Caco-2 (cell line): ENCODE data around the gene TGM6. TPM values are rescaled to one million over a fixed set of nuclear protein-coding genes. Genes with fewer than 3 reads are reported as not detected.

Source experiments
- BruUV-seq: library from RNA; stranded (reverse); fragments of 400-500 nt; replicated peaks from 2 replicates; lab custom pipeline; 2021; lab: Mats Ljungman, UMichigan
- CTCF ChIA-PET: fragments of 300-600 bp; sonication (Branson Sonifier 250); formaldehyde crosslinking; loops from one replicate; lab custom pipeline; 2022; ENCODE audit warnings: antibody characterized with exemption; lab: Charles Lee
- POLR2A ChIA-PET: fragments of 300-600 bp; sonication (Branson Sonifier 250); formaldehyde crosslinking; loops from one replicate; lab custom pipeline; 2022; ENCODE audit warnings: antibody characterized with exemption; lab: Charles Lee
- DNase-seq, 2 experiments: peaks; one replicate each; pipeline versions ENCODE4 v3.0.0 to v3.0.0-alpha.2; 2020 to 2022
- H3K27me3 ChIP-seq: replicated peaks from 2 replicates; pipeline ENCODE4 v1.6.0; 2011; ENCODE audit warnings: low read length; ENCODE audit not compliant: control insufficient read depth, insufficient read depth
- H3K36me3 ChIP-seq: 2 replicates; pipeline ENCODE4 v1.5.1; 2011; ENCODE audit warnings: low read length; ENCODE audit not compliant: control insufficient read depth, insufficient read depth
- H3K4me1 ChIP-seq: fragments of 250-450 bp; sonication (Bioruptor Pico); 2 replicates; pipeline ENCODE4 v1.5.1; 2020; ENCODE audit warnings: mild to moderate bottlenecking
- H3K4me3 ChIP-seq: 2 replicates; pipeline ENCODE4 v1.5.1; 2011; ENCODE audit warnings: low read depth, mild to moderate bottlenecking, control low read depth, low read length
- H3K9me3 ChIP-seq: fragments of 250-450 bp; sonication (Bioruptor Pico); 2 replicates; pipeline ENCODE4 v1.5.1; 2020; ENCODE audit warnings: mild to moderate bottlenecking, moderate library complexity
- H3K27ac Mint-ChIP-seq: one replicate; pipeline ENCODE4 v1.8.0; 2022; ENCODE audit warnings: mixed read lengths; ENCODE audit not compliant: unreplicated experiment
- H3K27me3 Mint-ChIP-seq: one replicate; pipeline ENCODE4 v1.8.0; 2022; ENCODE audit warnings: mixed read lengths; ENCODE audit not compliant: insufficient read depth, unreplicated experiment
- H3K36me3 Mint-ChIP-seq: one replicate; pipeline ENCODE4 v1.8.0; 2022; ENCODE audit warnings: mild to moderate bottlenecking, mixed read lengths; ENCODE audit not compliant: insufficient read depth, unreplicated experiment
- H3K4me1 Mint-ChIP-seq: one replicate; pipeline ENCODE4 v1.8.0; 2022; ENCODE audit warnings: low read depth, mixed read lengths; ENCODE audit not compliant: unreplicated experiment
- H3K4me3 Mint-ChIP-seq: one replicate; pipeline ENCODE4 v1.8.0; 2022; ENCODE audit warnings: mild to moderate bottlenecking, moderate library complexity, mixed read lengths; ENCODE audit not compliant: unreplicated experiment
- H3K9me3 Mint-ChIP-seq: one replicate; pipeline ENCODE4 v1.8.0; 2022; ENCODE audit warnings: mixed read lengths; ENCODE audit not compliant: unreplicated experiment
- CTCF ChIP-seq, 2 experiments: fragments of 200-600 bp in 1 of 2; IDR thresholded peaks; 1 replicate in 1 of 2; 2 replicates in 1 of 2; pipeline versions ENCODE4 v1.5.1 to v1.8.0; 2011 to 2022; ENCODE audit warnings: antibody characterized with exemption in 1 of 2, control low read depth in 1 of 2, inconsistent platforms in 1 of 2, low read depth in 1 of 2, low read length in 1 of 2, mild to moderate bottlenecking in 1 of 2, moderate library complexity in 1 of 2; ENCODE audit not compliant: insufficient read depth in 1 of 2, severe bottlenecking in 1 of 2, unreplicated experiment in 1 of 2
- intact Hi-C: fragments of 100-400 bp; cut with micrococcal nuclease; formaldehyde crosslinking; loops from one replicate; pipeline ENCODE4 v1.10.0; 2022; ENCODE audit not compliant: unreplicated experiment
- total RNA-seq: library from RNA; stranded (reverse); gene quantifications from 2 replicates; pipeline ENCODE4 v1.2.3, GENCODE V29; 2022

The TGM6 gene
- total RNA-seq, 1 experiment from 2014 or later: not detected

DNA sequence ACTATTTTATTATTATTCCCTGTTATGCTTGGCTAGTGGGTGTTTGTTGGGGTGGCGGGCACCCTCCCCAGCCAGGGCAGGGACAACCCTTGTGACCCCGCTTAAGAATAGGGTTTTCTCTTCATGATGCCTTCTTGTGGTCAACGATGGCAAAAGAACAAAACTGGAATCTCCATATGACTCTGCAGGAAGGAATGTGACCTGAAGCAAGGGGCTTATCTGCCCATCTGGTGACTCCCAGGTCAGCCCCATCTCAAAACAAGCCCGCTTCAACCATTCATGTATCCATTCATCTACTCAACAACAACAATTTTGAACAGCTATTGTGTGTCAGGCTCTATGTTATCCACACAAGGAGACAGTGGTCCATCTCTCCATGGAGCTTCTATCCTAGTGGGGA lies 30.9 kb upstream of the TGM6 start:
- BruUV-seq: no TSS peak
- H3K9me3 Mint-ChIP-seq: no peaks in the 10 kb centered on the region
- peaks cover 6% of the 10 kb centered on the region for H3K27me3 Mint-ChIP-seq
- no peaks in the 10 kb centered on the region for H3K36me3 ChIP-seq
- intact Hi-C loops: loop anchor here (2.0 kb wide), 1 partner anchor 143 kb away; no protein-coding TSS in a partner anchor
- H3K4me1 ChIP-seq: 0 out of 2 replicates have a peak, but pooled peaks cover 4% of the 10 kb centered on the region
- H3K4me3 ChIP-seq: no peak overlapping the region
- DNase-seq: no peak
- POLR2A ChIA-PET: no interaction called here
- CTCF ChIA-PET: no interaction called here
- no peaks in the 10 kb centered on the region for H3K36me3 Mint-ChIP-seq
- H3K4me3 Mint-ChIP-seq: no peak overlapping the region
- no peak for TF ChIP-seq CTCF (IDR thresholded peaks at IDR 0.05; ENCODE audit: insufficient read depth in 1 of 2, low read depth in 1 of 2, low read length in 1 of 2, severe bottlenecking in 1 of 2, unreplicated experiment in 1 of 2)
- H3K9me3 ChIP-seq: no peaks in the 10 kb centered on the region
- H3K27me3 ChIP-seq: no peaks in the 10 kb centered on the region; the same call in 1 of the 2 replicates
- no peaks in the 10 kb centered on the region for H3K4me1 Mint-ChIP-seq
- H3K27ac Mint-ChIP-seq: no peak overlapping the region

DNA sequence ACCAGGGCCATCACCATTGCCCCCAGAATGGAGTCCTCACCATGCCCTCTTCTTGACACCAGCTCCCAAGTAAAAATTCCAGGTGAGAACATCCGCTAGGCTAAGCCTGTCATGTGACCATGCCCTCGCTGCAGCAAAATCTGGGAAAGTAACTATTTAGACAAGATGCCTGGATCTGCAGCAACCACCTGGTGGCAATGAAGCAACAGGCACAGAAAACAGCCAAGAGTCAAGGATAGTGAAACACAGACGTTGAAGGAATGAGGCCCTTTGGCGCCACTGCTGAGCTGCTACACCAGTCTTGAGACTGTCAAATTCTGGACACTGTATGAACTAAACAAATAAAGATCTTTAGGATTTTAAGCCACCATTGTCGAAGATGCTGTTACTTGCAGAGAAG lies 30.1 kb upstream of the TGM6 start:
- Histone ChIP-seq H3K4me1 (0 out of 2 replicates have a peak, but pooled peaks cover 4% of the 10 kb centered on the region), H3K9me3 (no peaks in the 10 kb centered on the region), H3K4me3 (no peak overlapping the region), H3K27me3 (no peaks in the 10 kb centered on the region; the same call in 1 of the 2 replicates), H3K36me3 (no peaks in the 10 kb centered on the region)
- no peak for DNase-seq
- Mint-ChIP-seq H3K4me3 (no peak overlapping the region), H3K4me1 (no peaks in the 10 kb centered on the region), H3K27ac (no peak overlapping the region), H3K9me3 (no peaks in the 10 kb centered on the region), H3K36me3 (no peaks in the 10 kb centered on the region), H3K27me3 (peaks cover 9% of the 10 kb centered on the region)
- POLR2A ChIA-PET: no interaction called here
- BruUV-seq: no TSS peak
- CTCF ChIA-PET: interaction anchor here (0.7 kb wide), 1 partner anchor 50 kb away, joined by 3 read pairs; no protein-coding TSS in a partner anchor
- intact Hi-C loops: loop anchor here (2.0 kb wide), 1 partner anchor 144 kb away; no protein-coding TSS in a partner anchor
- peak in 1 of 2 experiments; percentile 3 for TF ChIP-seq CTCF (IDR thresholded peaks at IDR 0.05; ENCODE audit: insufficient read depth in 1 of 2, low read depth in 1 of 2, low read length in 1 of 2, severe bottlenecking in 1 of 2, unreplicated experiment in 1 of 2)

DNA sequence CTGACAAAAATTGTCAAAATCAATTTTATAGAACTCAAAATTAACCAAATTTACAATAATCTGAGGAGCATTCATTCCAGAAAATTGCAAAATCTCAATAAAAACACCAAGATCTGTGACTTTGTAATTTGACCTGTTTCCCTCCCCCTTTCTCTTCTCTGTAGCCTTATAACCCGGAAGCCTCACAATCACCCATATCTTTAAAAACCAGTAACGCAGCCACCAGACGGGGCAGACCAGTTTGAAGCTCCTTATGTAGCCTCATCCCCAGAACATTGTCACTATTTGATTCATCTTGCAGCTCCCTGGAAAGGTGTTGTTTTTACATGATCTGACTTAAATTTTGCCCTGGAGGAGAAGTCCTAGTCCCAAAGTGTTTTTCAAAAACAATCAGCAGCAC lies 27.5 kb upstream of the TGM6 start:
- Mint-ChIP-seq H3K36me3 (no peaks in the 10 kb centered on the region), H3K27me3 (peaks cover 9% of the 10 kb centered on the region), H3K4me1 (no peaks in the 10 kb centered on the region), H3K27ac (no peak overlapping the region), H3K9me3 (no peaks in the 10 kb centered on the region), H3K4me3 (no peak overlapping the region)
- H3K9me3 ChIP-seq: no peaks in the 10 kb centered on the region
- H3K4me3 ChIP-seq: no peak overlapping the region
- intact Hi-C loops: no loop called here
- no peaks in the 10 kb centered on the region for H3K36me3 ChIP-seq
- no peak for DNase-seq
- ChIA-PET CTCF (interaction anchor here (0.6 kb wide), 1 partner anchor 88 kb away, joined by 3 read pairs; no protein-coding TSS in a partner anchor), POLR2A (no interaction called here)
- no TSS peak for BruUV-seq
- no peak for TF ChIP-seq CTCF (IDR thresholded peaks at IDR 0.05; ENCODE audit: insufficient read depth in 1 of 2, low read depth in 1 of 2, low read length in 1 of 2, severe bottlenecking in 1 of 2, unreplicated experiment in 1 of 2)
- H3K27me3 ChIP-seq: no peaks in the 10 kb centered on the region; the same call in 1 of the 2 replicates
- 0 out of 2 replicates have a peak, but pooled peaks cover 4% of the 10 kb centered on the region for H3K4me1 ChIP-seq
